PC-3 (cell line): ENCODE data around the gene ERVMER34-1. TPM values are rescaled to one million over a fixed set of nuclear protein-coding genes. Genes with fewer than 3 reads are reported as not detected.

ENCODE experiments used
- ATAC-seq: fragments of 200-7000 bp; cut with Tn5 transposase; 2 replicates; pipeline ENCODE4 v1.9.1; 2020; ENCODE audit warnings: mild to moderate bottlenecking, moderate library complexity
- BruUV-seq: library from RNA; stranded (reverse); fragments of 400-500 nt; replicated peaks from 2 replicates; lab custom pipeline; 2021; lab: Mats Ljungman, UMichigan
- CTCF ChIA-PET: fragments of 300-600 bp; sonication (Branson Sonifier 250); formaldehyde crosslinking; loops from one replicate; lab custom pipeline; 2022; ENCODE audit warnings: antibody characterized with exemption; lab: Charles Lee
- POLR2A ChIA-PET: fragments of 300-600 bp; sonication (Branson Sonifier 250); formaldehyde crosslinking; loops from one replicate; lab custom pipeline; 2022; ENCODE audit warnings: antibody characterized with exemption; ENCODE audit not compliant: unreplicated experiment; lab: Charles Lee
- DNase-seq: peaks from one replicate; pipeline ENCODE4 v3.0.0-alpha.2; 2015
- H2AFZ ChIP-seq: fragments of 300-600 bp; sonication (generic); 2 replicates; pipeline ENCODE4 v1.6.0; 2016; ENCODE audit warnings: antibody characterized with exemption, low read length
- H3F3A ChIP-seq: fragments of 300-600 bp; sonication (generic); one replicate; pipeline ENCODE4 v1.6.0; 2017; ENCODE audit warnings: antibody characterized with exemption, low read length, control low read depth, mild to moderate bottlenecking; ENCODE audit not compliant: unreplicated experiment
- H3K27ac ChIP-seq: fragments of 300-600 bp; sonication (generic); 2 replicates; pipeline ENCODE4 v1.5.1; 2016; ENCODE audit warnings: mild to moderate bottlenecking, low read length
- H3K27me3 ChIP-seq: fragments of 300-600 bp; sonication (generic); 2 replicates; pipeline ENCODE4 v1.6.1; 2016; ENCODE audit warnings: low read length, mixed read lengths
- H3K36me3 ChIP-seq: fragments of 300-600 bp; sonication (generic); 2 replicates; pipeline ENCODE4 v1.6.1; 2016; ENCODE audit warnings: low read depth, mixed run types, low read length, mixed read lengths
- H3K4me1 ChIP-seq: fragments of 300-600 bp; sonication (generic); 2 replicates; pipeline ENCODE4 v1.5.1; 2016; ENCODE audit warnings: low read length; ENCODE audit not compliant: insufficient read depth
- H3K4me2 ChIP-seq: fragments of 300-600 bp; sonication (generic); 2 replicates; pipeline ENCODE4 v1.6.0; 2016; ENCODE audit warnings: low read length
- H3K4me3 ChIP-seq: fragments of 300-600 bp; sonication (generic); 2 replicates; pipeline ENCODE4 v1.5.1; 2016; ENCODE audit warnings: mild to moderate bottlenecking, low read length, mixed read lengths
- H3K79me2 ChIP-seq: fragments of 300-600 bp; sonication (generic); 2 replicates; pipeline ENCODE4 v1.6.1; 2017; ENCODE audit warnings: low read length, mixed read lengths
- H3K9ac ChIP-seq: fragments of 300-600 bp; sonication (generic); 2 replicates; pipeline ENCODE4 v1.6.0; 2016; ENCODE audit warnings: mild to moderate bottlenecking, low read length
- H3K9me2 ChIP-seq: fragments of 300-600 bp; sonication (generic); replicated peaks from 2 replicates; pipeline ENCODE4 v1.6.1; 2016; ENCODE audit warnings: mixed run types, low read length, mixed read lengths
- H3K9me3 ChIP-seq: fragments of 300-600 bp; sonication (generic); 2 replicates; pipeline ENCODE4 v1.6.1; 2016; ENCODE audit warnings: low read length, mixed read lengths
- H4K20me1 ChIP-seq: fragments of 300-600 bp; sonication (generic); 2 replicates; pipeline ENCODE4 v1.6.1; 2016; ENCODE audit warnings: low read length, mixed read lengths
- CTCF ChIP-seq: fragments of 300-600 bp; sonication (generic); conservative IDR thresholded peaks from 2 replicates; pipeline ENCODE4 v1.5.1; 2017; ENCODE audit warnings: antibody characterized with exemption, low read depth, mild to moderate bottlenecking, low read length
- EZH2 ChIP-seq: fragments of 300-600 bp; sonication (generic); IDR thresholded peaks from one replicate; pipeline ENCODE4 v1.6.1; 2017; ENCODE audit warnings: antibody characterized with exemption, mild to moderate bottlenecking, low read length; ENCODE audit not compliant: unreplicated experiment
- EZH2phosphoT487 ChIP-seq: fragments of 300-600 bp; sonication (generic); IDR thresholded peaks from 2 replicates; pipeline ENCODE4 v1.6.1; 2018; ENCODE audit warnings: mild to moderate bottlenecking, antibody characterized with exemption, low read length, borderline replicate concordance
- intact Hi-C: fragments of 100-400 bp; cut with micrococcal nuclease; formaldehyde crosslinking; loops from 2 replicates; pipeline ENCODE4 v1.9.0; 2023
- total RNA-seq: library from RNA; depleted of rRNA; stranded (reverse); fragments of >200 nt; gene quantifications from 2 replicates; pipeline ENCODE4 v1.2.3, GENCODE V29; 2014

Gene ERVMER34-1
- total RNA-seq, 1 experiment from 2014 or later = 1.7 TPM

- peaks cover 25% of the 10 kb centered on the region for H3K79me2 ChIP-seq
- intact Hi-C loops = loop anchor here (1.0 to 2.0 kb wide), 3 partner anchors 53 to 609 kb away; partner anchors contain the start of gene USP46
- H3F3A ChIP-seq = no peaks in the 10 kb centered on the region
- TF ChIP-seq EZH2phosphoT487 (no peak), EZH2 (no peak), CTCF (no peak)
- peak; percentile 16 for DNase-seq
- peak overlapping the region; percentile 82 for H3K4me3 ChIP-seq
- H3K4me2 ChIP-seq = peak overlapping the region; percentile 94
- no peaks in the 10 kb centered on the region for H3K27me3 ChIP-seq
- ATAC-seq = peak; percentile 3
- no peaks in the 10 kb centered on the region for H4K20me1 ChIP-seq
- no peak overlapping the region for H3K27ac ChIP-seq
- H3K4me1 ChIP-seq = peaks cover 29% of the 10 kb centered on the region
- no TSS peak for BruUV-seq
- H3K9me3 ChIP-seq = no peaks in the 10 kb centered on the region
- no peaks in the 10 kb centered on the region for H3K9me2 ChIP-seq
- ChIA-PET POLR2A (interaction anchor here (0.6 to 1.5 kb wide), 6 partner anchors 10 to 916 kb away, joined by 4 to 15 read pairs (median 4); no protein-coding TSS in a partner anchor), CTCF (interaction anchor here (0.8 kb wide), 1 partner anchor 10 kb away, joined by 3 read pairs; no protein-coding TSS in a partner anchor)
- H3K9ac ChIP-seq = 0 out of 2 replicates have a peak overlapping the region, but pooled peaks have one; percentile 9
- H3K36me3 ChIP-seq = peaks cover 30% of the 10 kb centered on the region
- peak overlapping the region; percentile 91 for H2AFZ ChIP-seq
These were observed 39.4 kb downstream of the ERVMER34-1 start for GRCh38 chr4:52711834-52712250.

- H3K27ac ChIP-seq = no peak overlapping the region
- no TSS peak for BruUV-seq
- H2AFZ ChIP-seq = peak overlapping the region; percentile 91
- H3K4me1 ChIP-seq = peaks cover 29% of the 10 kb centered on the region
- no peak for TF ChIP-seq EZH2phosphoT487
- no peak for TF ChIP-seq EZH2
- TF ChIP-seq CTCF = no peak
- ATAC-seq (no peak), DNase-seq (no peak)
- no peaks in the 10 kb centered on the region for H3K9me2 ChIP-seq
- peak overlapping the region; percentile 94 for H3K4me2 ChIP-seq
- ChIA-PET CTCF (no interaction called here), POLR2A (no interaction called here)
- no peak overlapping the region for H3K9ac ChIP-seq
- peaks cover 25% of the 10 kb centered on the region for H3K79me2 ChIP-seq
- no peaks in the 10 kb centered on the region for H3K9me3 ChIP-seq
- intact Hi-C loops = no loop called here
- H3K4me3 ChIP-seq = peak overlapping the region; percentile 82; the same call in 1 of the 2 replicates
- no peaks in the 10 kb centered on the region for H4K20me1 ChIP-seq
- H3F3A ChIP-seq = no peaks in the 10 kb centered on the region
- H3K36me3 ChIP-seq = peaks cover 27% of the 10 kb centered on the region
- H3K27me3 ChIP-seq = no peaks in the 10 kb centered on the region
These were observed 40.0 kb downstream of the ERVMER34-1 start for GRCh38 chr4:52711272-52711671.

- DNase-seq = no peak
- H3K4me2 ChIP-seq = no peak overlapping the region
- H3K9ac ChIP-seq = no peak overlapping the region
- H3K27me3 ChIP-seq = no peaks in the 10 kb centered on the region
- ChIA-PET CTCF (no interaction called here), POLR2A (no interaction called here)
- intact Hi-C loops = no loop called here
- H3K36me3 ChIP-seq = peaks cover 8% of the 10 kb centered on the region
- H3F3A ChIP-seq = no peaks in the 10 kb centered on the region
- no TSS peak for BruUV-seq
- peaks cover 22% of the 10 kb centered on the region for H3K4me1 ChIP-seq
- no peak overlapping the region for H2AFZ ChIP-seq
- H3K27ac ChIP-seq = no peak overlapping the region
- TF ChIP-seq EZH2phosphoT487 (no peak), CTCF (no peak), EZH2 (no peak)
- ATAC-seq = no peak
- no peaks in the 10 kb centered on the region for H4K20me1 ChIP-seq
- peaks cover 17% of the 10 kb centered on the region for H3K79me2 ChIP-seq
- H3K9me2 ChIP-seq = no peaks in the 10 kb centered on the region
- H3K4me3 ChIP-seq = no peak overlapping the region
- H3K9me3 ChIP-seq = no peaks in the 10 kb centered on the region
These were observed 42.1 kb downstream of the ERVMER34-1 start for GRCh38 chr4:52709155-52709554.
